Fibroblast of the aortic adventitia (primary cell): ENCODE results near the gene SNX33. TPM values are rescaled to one million over a fixed set of nuclear protein-coding genes. Genes with fewer than 3 reads are reported as not detected.

Experiments
- DNase-seq: peaks from one replicate; pipeline ENCODE4 v3.0.0-alpha.2; 2010; ENCODE audit warnings: low read depth
- H3K4me3 ChIP-seq: 2 replicates; pipeline ENCODE4 v1.5.1; 2011; ENCODE audit warnings: low read depth, mild to moderate bottlenecking, control low read depth, low read length, moderate library complexity
- CTCF ChIP-seq: IDR thresholded peaks from 2 replicates; pipeline ENCODE4 v1.5.1; 2011; ENCODE audit warnings: mild to moderate bottlenecking, low read length, control low read depth, inconsistent platforms; ENCODE audit not compliant: insufficient read depth
- total RNA-seq: library from RNA; depleted of rRNA; stranded (reverse); fragments of >200 nt; gene quantifications from 2 replicates; pipeline ENCODE4 v1.2.3, GENCODE V29; 2012; ENCODE audit warnings: low replicate concordance

SNX33 gene
- total RNA-seq, 1 donor = 27.8 TPM

GRCh38 chr15:75663931-75664421 is 16.3 kb downstream of the SNX33 start:
- TF ChIP-seq CTCF = no peak
- DNase-seq = no peak
- no peak overlapping the region for H3K4me3 ChIP-seq

DNA sequence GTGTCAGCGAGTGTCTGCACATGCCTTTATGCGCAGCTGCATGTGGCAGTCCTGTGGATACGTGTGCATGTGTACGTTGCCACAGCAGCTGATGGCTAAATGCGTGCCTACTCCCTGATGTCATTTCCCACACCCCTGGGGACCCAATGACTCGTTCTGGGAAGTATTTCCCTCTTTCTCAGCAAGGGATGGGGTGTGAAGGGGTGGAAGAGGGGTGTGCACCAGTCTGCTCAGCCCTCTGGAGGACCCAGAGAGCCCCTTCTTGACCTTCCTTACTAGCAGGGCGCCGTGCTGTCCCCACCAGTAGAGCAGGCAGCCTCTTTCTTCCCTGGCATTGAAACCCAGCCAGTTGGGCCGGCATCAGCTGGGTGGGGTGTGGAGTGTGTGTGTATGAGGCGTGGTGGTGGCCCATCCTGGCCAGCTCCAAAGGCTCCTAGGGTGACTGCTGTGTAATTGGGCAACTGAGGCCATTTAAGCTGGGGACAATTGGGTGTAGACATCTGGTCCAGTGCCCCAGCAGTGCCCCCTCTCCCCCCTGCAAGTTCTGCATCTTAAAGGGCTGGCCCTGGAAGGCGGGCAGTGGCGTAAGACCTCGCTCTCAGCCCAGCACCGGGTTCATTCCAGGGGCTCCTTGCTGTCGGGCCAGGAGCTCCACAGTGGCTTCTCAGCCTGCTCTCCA is 19.2 kb downstream of the SNX33 start:
- DNase-seq = peak; percentile 98

DNA sequence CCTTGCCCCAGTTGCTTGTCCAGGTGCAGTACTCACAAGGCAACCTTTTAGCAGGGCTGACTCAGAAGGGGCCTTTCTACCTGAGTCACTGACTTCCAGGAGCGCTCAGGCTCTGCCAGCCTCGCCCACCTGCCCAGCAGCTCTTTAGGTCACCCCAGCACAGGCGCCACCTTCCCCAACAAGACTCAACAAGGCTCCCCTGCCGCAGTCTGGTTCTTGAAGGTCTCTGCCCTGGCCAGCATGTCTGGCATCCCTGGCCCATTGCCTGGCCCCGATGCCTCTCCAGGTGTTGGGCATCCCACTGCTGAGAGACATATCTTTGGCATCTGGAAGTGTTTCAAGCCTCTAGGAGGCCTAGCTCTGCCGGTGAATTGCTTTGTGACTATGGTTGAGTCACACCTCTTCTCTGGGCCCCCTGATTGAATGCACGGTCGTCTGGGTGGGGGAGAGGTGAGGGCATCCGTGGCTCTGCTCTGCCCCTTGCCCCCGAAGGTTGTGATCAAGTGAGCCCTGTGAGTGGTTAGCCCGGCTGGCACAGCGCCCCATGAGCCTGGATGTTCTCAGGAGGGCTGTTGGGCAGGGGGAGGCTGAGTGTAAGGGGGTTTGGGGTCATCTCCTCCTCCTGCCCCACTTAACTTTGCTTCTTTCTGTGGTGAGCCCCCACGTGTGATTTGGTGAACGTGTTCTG is 21.6 kb downstream of the SNX33 start:
- DNase-seq = no peak
- no peak overlapping the region for H3K4me3 ChIP-seq
- TF ChIP-seq CTCF = no peak

More for the DNA sequence above, 19.2 kb downstream of the SNX33 start:
- H3K4me3 ChIP-seq = no peak overlapping the region
- TF ChIP-seq CTCF = no peak

GRCh38 chr15:75669879-75670212 is 22.1 kb downstream of the SNX33 start:
- TF ChIP-seq CTCF = no peak
- no peak overlapping the region for H3K4me3 ChIP-seq
- DNase-seq = no peak

- H3K4me3 ChIP-seq = no peak overlapping the region
- no peak for TF ChIP-seq CTCF
- peak; percentile 44 for DNase-seq
Observed at GRCh38 chr15:75671730-75672602, 24.3 kb downstream of the SNX33 start.

DNA sequence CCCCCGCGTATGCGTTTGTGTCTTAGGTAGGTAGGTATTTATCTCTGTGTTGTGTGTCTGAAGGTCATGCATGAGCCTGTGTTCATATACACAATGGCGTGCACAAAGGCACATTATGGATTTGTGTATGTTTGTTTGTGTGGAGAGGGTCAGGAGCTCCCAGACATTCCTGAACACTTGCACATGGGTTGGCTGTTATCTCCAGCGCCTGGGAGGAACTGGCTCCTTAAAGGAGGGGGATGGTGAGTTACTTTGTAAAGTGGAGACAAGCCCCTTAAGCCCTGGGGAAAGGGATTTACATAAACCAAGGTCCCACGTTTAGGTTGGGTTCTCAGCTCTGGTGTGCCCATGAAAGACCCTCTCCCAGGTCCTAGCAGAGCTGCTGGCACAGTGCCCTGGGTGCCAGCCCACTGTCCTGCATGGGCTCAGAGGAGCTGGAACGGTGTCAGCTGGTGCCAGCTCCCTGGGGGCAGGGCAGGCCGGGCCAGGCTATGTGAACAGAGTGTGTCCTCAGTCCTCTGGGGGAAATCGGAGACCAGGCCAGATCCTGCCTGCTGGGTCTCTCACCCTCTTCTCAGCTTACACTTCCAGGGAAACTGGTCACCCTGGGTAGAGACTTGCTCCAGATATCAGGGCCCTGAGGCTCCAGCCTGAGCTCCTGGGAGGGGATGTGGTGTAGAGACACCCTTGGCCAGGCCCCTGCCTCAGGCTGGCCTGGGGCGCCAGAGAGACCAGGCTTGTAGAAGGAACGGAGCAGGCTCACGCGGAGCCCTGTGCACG is 25.1 kb downstream of the SNX33 start:
- peak; percentile 81 for DNase-seq
- H3K4me3 ChIP-seq = no peak overlapping the region
- TF ChIP-seq CTCF = no peak
